DOHH2 (cell line): ENCODE data around the gene MAGI3.

Experiments used
- CTCF ChIP-seq: fragments of 200-600 bp; sonication (generic); IDR thresholded peaks from one replicate; pipeline ENCODE4 v1.5.1; 2014; ENCODE audit warnings: antibody characterized with exemption, mild to moderate bottlenecking, low read depth, low read length; ENCODE audit not compliant: poor library complexity, severe bottlenecking
- EZH2phosphoT487 ChIP-seq: fragments of 200-600 bp; sonication (generic); IDR thresholded peaks from 2 replicates; pipeline ENCODE4 v1.6.1; 2017; ENCODE audit warnings: borderline replicate concordance, mild to moderate bottlenecking, antibody characterized with exemption, low read length, moderate library complexity, mixed read lengths

GRCh38 chr1:113674591-113674990 lies 284.3 kb downstream of the MAGI3 start:
- no peak for TF ChIP-seq CTCF
- no peak for TF ChIP-seq EZH2phosphoT487
